ENCODE measurements around the gene FAXC.

FAXC gene

DNA sequence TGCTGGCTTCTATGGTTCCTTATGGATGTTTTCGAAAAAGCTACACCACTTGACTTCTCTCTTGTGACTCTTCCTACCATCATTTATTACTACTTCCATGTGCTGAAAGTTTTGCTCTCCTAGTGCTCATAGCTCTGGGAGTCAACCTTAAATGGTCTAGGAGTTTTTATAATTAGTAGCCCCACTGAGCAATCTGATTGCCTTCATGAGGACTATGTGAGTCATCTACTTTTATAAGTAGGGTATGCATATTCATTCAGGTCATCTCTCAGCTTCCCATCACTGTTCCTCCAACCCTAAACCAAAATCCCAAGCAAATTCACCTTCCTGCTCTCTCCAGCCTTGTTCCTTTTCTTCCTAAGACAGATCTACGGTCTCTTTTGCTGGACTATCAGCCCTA is 17.4 kb upstream of the FAXC start:
- TF ChIP-seq EGR1 (IDR thresholded peaks at IDR 0.05) (no peak), ZBTB7A (IDR thresholded peaks at IDR 0.05; ENCODE audit: low read depth) (no peak), CEBPB (IDR thresholded peaks at IDR 0.05) (no peak), NFIC (IDR thresholded peaks at IDR 0.05) (no peak), TAF1 (IDR thresholded peaks at IDR 0.05; ENCODE audit: low read depth) (no peak), TEAD4 (IDR thresholded peaks at IDR 0.05) (no peak), RAD21 (IDR thresholded peaks at IDR 0.05; ENCODE audit: low read depth) (no peak), FOXM1 (IDR thresholded peaks at IDR 0.05; ENCODE audit: borderline replicate concordance, low read depth) (no peak), CREB1 (IDR thresholded peaks at IDR 0.05; ENCODE audit: low read depth) (no peak), EP300 (IDR thresholded peaks at IDR 0.05; ENCODE audit: borderline replicate concordance) (no peak), YY1 (IDR thresholded peaks at IDR 0.05; ENCODE audit: low read depth) (no peak), TCF12 (IDR thresholded peaks at IDR 0.05; ENCODE audit: low read depth) (no peak)
- TF ChIP-seq, protein P1, sequence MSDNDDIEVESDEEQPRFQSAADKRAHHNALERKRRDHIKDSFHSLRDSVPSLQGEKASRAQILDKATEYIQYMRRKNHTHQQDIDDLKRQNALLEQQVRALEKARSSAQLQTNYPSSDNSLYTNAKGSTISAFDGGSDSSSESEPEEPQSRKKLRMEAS (IDR thresholded peaks at IDR 0.05): no peak
- TF ChIP-seq, protein P2, sequence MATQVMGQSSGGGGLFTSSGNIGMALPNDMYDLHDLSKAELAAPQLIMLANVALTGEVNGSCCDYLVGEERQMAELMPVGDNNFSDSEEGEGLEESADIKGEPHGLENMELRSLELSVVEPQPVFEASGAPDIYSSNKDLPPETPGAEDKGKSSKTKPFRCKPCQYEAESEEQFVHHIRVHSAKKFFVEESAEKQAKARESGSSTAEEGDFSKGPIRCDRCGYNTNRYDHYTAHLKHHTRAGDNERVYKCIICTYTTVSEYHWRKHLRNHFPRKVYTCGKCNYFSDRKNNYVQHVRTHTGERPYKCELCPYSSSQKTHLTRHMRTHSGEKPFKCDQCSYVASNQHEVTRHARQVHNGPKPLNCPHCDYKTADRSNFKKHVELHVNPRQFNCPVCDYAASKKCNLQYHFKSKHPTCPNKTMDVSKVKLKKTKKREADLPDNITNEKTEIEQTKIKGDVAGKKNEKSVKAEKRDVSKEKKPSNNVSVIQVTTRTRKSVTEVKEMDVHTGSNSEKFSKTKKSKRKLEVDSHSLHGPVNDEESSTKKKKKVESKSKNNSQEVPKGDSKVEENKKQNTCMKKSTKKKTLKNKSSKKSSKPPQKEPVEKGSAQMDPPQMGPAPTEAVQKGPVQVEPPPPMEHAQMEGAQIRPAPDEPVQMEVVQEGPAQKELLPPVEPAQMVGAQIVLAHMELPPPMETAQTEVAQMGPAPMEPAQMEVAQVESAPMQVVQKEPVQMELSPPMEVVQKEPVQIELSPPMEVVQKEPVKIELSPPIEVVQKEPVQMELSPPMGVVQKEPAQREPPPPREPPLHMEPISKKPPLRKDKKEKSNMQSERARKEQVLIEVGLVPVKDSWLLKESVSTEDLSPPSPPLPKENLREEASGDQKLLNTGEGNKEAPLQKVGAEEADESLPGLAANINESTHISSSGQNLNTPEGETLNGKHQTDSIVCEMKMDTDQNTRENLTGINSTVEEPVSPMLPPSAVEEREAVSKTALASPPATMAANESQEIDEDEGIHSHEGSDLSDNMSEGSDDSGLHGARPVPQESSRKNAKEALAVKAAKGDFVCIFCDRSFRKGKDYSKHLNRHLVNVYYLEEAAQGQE (IDR thresholded peaks at IDR 0.05; ENCODE audit: low read depth): no peak
- TF ChIP-seq, protein P3, sequence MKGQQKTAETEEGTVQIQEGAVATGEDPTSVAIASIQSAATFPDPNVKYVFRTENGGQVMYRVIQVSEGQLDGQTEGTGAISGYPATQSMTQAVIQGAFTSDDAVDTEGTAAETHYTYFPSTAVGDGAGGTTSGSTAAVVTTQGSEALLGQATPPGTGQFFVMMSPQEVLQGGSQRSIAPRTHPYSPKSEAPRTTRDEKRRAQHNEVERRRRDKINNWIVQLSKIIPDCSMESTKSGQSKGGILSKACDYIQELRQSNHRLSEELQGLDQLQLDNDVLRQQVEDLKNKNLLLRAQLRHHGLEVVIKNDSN (IDR thresholded peaks at IDR 0.05): no peak

DNA sequence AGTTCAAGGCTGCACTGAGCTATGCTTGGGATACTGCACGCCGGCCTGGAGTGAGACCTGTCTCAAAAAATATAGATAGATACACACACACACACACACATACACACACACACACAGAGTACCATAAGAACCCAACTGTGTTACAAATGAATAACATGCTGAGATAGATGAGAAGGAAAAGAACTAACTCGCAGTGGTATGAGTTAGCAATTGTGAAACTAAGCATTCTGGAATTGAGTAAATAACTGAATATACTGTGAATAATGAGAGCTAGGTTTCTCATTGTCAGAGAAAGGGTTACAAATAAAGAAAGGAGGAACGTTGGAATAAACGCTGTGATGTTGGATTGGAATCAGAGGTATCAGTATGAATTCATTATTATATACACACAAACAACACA is 14.6 kb upstream of the FAXC start:
- TF ChIP-seq NFIC (IDR thresholded peaks at IDR 0.05) (no peak), TEAD4 (IDR thresholded peaks at IDR 0.05) (no peak), YY1 (IDR thresholded peaks at IDR 0.05; ENCODE audit: low read depth) (no peak), TAF1 (IDR thresholded peaks at IDR 0.05; ENCODE audit: low read depth) (no peak)
- TF ChIP-seq, protein P2 (IDR thresholded peaks at IDR 0.05; ENCODE audit: low read depth): no peak

DNA sequence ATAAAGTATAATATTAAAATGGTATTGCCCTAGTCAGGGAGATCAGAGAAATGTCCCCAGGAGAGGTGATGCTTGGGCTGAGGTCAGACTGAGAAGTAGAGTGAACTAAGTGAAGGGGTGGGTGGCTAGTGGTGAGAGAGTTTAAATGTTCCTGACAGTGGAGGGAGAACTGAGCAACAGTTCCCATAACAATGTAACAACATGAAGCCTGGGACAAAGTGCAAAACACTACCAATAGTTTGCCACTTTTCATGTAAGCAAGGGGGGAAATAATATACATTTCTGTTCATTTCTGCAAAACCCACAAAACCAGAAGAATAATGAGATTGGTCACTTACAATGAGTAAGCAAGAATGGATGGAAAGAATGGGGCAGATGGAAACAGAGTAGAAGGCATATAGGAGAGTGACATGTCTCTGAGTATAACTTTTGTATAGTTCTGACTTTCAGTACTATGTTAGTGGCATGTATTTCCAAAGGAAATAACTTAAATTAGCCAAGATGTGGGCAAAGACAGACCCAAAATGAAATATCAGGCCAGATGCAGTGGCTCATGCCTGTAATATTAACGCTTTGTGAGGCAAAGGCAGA is 13.3 kb upstream of the FAXC start:
- no peak for TF ChIP-seq EP300 (IDR thresholded peaks at IDR 0.05; ENCODE audit: borderline replicate concordance)
- TF ChIP-seq RAD21 (IDR thresholded peaks at IDR 0.05; ENCODE audit: low read depth): no peak
- TF ChIP-seq CREB1 (IDR thresholded peaks at IDR 0.05; ENCODE audit: low read depth): no peak
- TF ChIP-seq CEBPB (IDR thresholded peaks at IDR 0.05): no peak
- TF ChIP-seq TEAD4 (IDR thresholded peaks at IDR 0.05): no peak
- no peak for TF ChIP-seq TAF1 (IDR thresholded peaks at IDR 0.05; ENCODE audit: low read depth)
- no peak for TF ChIP-seq EGR1 (IDR thresholded peaks at IDR 0.05)
- no peak for TF ChIP-seq NFIC (IDR thresholded peaks at IDR 0.05)
- no peak for TF ChIP-seq ZBTB7A (IDR thresholded peaks at IDR 0.05; ENCODE audit: low read depth)
- TF ChIP-seq TCF12 (IDR thresholded peaks at IDR 0.05; ENCODE audit: low read depth): no peak
- TF ChIP-seq YY1 (IDR thresholded peaks at IDR 0.05; ENCODE audit: low read depth): no peak

DNA sequence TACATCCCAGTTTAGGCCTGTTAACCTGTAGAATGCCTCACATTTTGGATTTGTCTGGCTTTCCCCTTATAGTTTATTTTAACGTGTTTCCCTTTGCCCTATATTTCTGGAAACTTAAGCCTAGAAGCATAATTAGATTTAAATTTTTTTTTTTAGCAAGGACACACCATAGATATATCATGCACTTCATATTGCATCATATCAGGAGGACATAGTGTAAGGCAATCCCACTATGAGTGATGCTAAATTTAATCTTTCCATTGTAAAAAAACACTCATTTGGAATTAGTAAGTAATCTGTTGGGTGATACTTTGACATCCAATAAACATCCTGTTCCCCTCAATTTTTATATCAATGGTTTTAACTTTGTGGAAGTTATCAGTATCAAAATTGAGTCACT is 10.3 kb upstream of the FAXC start:
- no peak for TF ChIP-seq EGR1 (IDR thresholded peaks at IDR 0.05)
- no peak for TF ChIP-seq EP300 (IDR thresholded peaks at IDR 0.05; ENCODE audit: borderline replicate concordance)
- TF ChIP-seq TAF1 (IDR thresholded peaks at IDR 0.05; ENCODE audit: low read depth): no peak
- TF ChIP-seq NFIC (IDR thresholded peaks at IDR 0.05): no peak
- TF ChIP-seq ZBTB7A (IDR thresholded peaks at IDR 0.05; ENCODE audit: low read depth): no peak
- no peak for TF ChIP-seq CEBPB (IDR thresholded peaks at IDR 0.05)
- TF ChIP-seq FOXM1 (IDR thresholded peaks at IDR 0.05; ENCODE audit: borderline replicate concordance, low read depth): no peak
- TF ChIP-seq, protein P1 (IDR thresholded peaks at IDR 0.05): no peak
- TF ChIP-seq, protein P2 (IDR thresholded peaks at IDR 0.05; ENCODE audit: low read depth): no peak
- no peak for TF ChIP-seq TEAD4 (IDR thresholded peaks at IDR 0.05)
- no peak for TF ChIP-seq CREB1 (IDR thresholded peaks at IDR 0.05; ENCODE audit: low read depth)
- TF ChIP-seq YY1 (IDR thresholded peaks at IDR 0.05; ENCODE audit: low read depth): no peak
- TF ChIP-seq, protein P3 (IDR thresholded peaks at IDR 0.05): no peak

Measured in Ishikawa (cell line).